CD4-positive, alpha-beta T cell treated with Interleukin-15 for 4 hours (primary cell): ENCODE results near the gene ELOA2.
"Not testable (repeated sequence)": the region's sequence is repeated elsewhere in the genome, so short reads cannot be mapped to it uniquely, and the experiment has no call there.

Experiments used
- DNase-seq: peaks from one replicate; pipeline ENCODE4 v3.0.0-alpha.2; 2020; ENCODE audit warnings: low spot score

The ELOA2 gene

GRCh38 chr18:47020757-47021156, 14.7 kb downstream of the ELOA2 start:
- not testable (repeated sequence) for DNase-seq

GRCh38 chr18:47019870-47020269, 15.6 kb downstream of the ELOA2 start:
- DNase-seq, result not testable (repeated sequence)
